Hematopoietic multipotent progenitor cell treated with erythropoietin and hydrocortisone succinate and interleukin-3 and kit ligand, for 8 days (in vitro differentiated cells): Measurements from ENCODE around the gene IPMK.
"Not testable (repeated sequence)": the region's sequence is repeated elsewhere in the genome, so short reads cannot be mapped to it uniquely, and the experiment has no call there.

ENCODE experiments used
- DNase-seq: peaks from one replicate; pipeline ENCODE4 v3.0.0-alpha.2; 2015

The IPMK gene

DNA sequence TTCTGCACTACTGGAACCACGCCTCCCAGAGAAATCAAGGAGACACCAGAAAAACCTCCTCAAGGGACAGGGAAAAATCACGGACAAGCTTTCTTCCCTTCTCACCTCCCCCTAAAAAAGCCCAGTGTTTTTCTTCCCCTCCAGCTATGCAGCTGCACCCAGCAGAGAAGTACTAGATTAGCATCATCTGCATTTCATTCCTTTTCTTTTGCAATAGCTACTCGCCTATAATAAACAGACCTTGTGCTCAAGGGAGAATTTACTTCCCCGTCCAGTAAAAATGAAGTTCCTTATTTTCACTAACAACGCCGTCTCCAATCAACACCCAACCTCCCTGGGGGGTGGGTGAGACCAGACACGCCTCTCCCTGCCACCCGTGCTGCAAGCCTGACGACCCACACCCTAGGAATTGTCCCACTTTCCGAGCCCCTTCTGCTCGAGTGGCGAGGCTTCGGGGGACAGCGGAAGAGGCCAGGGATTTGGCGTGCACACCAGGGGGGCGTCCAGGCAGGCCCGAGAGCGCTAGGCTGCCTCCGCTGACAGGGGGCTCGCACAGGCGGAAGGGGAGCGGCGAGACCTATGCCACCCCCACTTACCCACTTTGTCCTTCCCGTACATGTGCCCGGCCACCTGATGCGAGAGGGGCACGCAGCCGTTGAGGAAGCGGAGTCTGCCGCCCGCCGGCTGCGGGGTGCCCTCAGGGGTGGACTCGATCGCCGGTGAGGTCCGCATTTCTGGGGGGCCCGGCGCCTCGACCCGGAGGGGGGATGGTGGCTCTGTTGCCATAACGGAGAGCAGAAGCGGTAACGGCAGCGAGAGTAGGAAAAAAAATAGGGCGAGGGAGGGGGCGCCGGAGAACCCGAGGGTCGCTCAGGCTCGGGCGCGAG, 625 bp downstream of the IPMK start:
- peak; percentile 44 for DNase-seq

DNA sequence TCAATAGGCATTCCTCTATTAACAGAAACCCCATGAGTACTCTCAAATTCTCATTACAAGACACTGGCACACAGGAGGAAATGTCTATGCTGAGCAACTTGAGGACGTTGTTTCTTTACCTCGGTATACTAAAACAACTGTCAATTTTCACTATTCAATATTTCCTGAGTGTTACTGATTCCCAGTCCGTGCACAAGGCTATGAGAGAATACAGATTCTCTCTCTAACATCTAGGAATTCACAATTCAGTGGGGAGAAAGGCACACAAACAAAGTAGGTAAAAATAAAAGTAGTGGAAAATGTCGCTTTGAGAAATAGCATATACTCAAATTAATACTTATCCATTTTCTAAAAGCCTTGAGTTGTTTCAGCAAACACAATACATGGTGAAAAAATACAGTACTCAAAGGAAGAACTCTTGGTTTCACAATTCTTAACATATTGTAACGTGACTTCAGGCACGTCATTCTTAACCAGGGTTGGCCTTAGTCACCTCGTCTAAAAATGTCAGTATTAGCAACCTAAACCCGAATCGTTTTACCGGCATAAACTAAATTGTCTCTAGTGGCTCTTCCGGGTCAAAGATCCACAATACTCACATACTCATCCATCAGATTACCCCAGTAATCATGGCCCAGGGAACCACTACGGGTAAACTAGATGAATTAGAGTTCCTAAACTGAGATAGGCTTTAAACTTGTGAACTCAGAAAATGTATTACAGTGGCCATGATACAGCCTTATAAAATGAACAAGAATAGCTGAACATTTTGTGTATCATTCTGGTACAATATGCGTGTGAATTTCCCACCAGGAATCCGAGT, 1.5 kb downstream of the IPMK start:
- DNase-seq: peak; percentile 54

GRCh38 chr10:58265249-58265648, 2.4 kb downstream of the IPMK start:
- DNase-seq: no peak

DNA sequence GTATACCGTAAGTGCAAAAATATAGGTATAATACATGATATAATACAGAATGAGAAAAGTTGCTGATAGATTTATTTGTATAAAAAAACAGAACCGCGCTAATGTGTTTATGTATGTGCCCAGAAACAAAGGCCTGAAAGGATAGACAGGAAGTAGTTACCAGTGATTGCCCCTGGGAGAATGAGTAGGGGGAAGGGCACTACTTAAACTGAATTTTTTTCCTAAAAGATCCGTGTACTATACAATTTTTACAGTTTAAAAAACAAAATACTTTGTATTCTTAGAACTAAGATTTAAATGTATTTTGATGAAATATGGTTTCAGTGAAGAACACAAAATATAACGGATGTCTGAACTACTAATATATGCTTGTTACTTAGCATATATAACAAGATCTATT, 2.9 kb downstream of the IPMK start:
- peak; percentile 18 for DNase-seq

DNA sequence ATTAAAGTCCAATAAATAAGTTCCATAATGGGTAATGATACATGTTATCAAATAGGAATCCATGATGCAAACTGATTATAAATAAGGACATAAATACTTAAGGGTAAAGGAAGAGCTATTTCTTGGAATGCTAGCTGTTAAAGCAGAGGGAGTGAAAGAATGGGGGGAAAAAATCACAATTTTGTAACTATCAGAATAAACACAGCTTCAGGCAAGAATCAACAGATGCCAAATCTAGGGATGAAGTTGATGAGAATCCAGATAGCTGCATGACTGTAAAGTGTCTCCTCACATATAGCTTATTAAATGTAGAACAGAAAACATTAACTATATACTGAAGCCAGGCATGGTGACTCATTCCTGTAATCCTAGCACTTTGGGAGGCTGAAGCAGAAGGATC, 4.9 kb downstream of the IPMK start:
- no peak for DNase-seq

- no peak for DNase-seq
These were observed 7.4 kb downstream of the IPMK start for GRCh38 chr10:58260334-58260733.

DNA sequence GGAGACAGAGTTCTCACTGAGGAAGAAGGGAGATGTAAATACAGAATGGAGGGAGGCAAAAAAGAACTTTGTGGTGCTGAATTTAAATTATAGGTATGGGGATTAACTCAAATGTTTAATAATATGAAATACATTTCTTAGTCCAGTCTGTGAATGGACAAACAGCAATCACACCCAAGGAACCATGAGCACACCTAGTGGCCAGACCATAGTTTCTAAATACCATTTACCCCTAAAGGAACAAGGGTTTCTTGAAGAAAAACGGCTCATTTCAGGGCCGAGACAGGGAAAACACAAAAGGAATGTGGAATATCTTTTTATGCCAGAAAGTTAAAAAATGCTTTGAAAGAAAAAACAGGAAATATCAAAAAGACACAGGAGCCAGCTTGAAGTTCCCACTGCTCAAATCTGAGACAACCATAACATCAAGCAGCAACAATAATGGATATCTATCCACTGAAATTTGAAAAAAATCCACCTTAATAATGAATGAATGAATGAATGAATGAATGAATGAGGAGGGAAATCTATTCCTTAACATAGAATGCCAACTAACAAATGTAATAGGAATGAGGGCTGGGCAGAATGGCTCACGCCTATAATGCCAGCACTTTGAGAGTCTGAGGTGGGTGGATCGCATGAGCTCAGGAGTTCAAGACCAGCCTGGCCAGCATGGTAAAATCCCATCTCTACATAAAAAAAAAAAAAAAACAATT, 8.6 kb downstream of the IPMK start:
- no peak for DNase-seq

GRCh38 chr10:58256013-58256780, 11.5 kb downstream of the IPMK start:
- DNase-seq: not testable (repeated sequence)

DNA sequence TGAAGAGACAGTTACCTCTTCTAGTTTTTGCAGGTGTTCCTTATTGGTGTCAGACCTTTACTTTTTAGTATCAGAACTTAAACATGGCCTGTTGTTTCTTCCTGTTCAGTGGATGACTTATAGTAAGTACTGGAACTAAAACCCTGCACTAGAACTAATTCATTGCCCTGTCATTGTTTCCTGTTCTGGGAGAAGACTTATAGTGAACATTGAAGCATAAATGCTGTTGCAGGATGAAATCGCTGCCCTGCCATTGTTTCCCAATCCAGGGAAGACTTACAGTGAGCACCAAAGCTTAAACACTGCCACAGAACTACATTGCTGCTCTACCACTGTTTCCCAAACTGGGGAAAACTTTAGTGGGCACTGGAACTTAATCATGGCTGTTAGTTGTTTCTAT, 13.1 kb downstream of the IPMK start:
- DNase-seq: no peak

DNA sequence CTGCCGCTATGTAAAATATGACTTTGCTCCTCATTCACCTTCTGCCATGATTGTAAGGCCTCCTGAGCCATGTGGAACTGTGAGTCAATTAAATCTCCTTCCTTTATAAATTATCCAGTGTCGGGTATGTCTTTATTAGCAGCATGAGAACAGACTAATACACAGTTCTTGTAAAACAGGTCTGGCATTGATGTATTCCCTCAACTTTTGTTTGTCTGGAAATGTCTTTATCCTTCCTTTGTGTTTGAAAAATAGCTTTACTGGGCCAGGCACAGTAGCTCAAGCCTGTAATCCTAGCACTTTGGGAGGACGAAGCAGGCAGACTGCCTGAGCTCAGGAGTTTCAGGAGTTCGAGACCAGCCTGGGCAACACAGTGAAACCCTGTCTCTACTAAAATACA, 14.5 kb downstream of the IPMK start:
- no peak for DNase-seq

DNA sequence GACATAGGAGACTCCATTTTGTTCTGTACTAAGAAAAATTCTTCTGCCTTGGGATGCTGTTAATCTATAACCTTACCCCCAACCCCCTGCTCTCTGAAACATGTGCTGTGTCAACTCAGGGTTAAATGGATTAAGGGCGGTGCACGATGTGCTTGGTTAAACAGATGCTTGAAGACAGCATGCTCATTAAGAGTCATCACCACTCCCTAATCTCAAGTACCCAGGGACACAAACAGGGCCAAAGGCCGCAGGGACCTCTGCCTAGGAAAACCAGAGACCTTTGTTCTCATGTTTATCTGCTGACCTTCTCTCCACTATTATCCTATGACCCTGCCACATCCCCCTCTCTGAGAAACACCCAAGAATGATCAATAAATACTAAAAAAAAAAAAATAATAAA, 23.0 kb downstream of the IPMK start:
- DNase-seq: not testable (repeated sequence)

DNA sequence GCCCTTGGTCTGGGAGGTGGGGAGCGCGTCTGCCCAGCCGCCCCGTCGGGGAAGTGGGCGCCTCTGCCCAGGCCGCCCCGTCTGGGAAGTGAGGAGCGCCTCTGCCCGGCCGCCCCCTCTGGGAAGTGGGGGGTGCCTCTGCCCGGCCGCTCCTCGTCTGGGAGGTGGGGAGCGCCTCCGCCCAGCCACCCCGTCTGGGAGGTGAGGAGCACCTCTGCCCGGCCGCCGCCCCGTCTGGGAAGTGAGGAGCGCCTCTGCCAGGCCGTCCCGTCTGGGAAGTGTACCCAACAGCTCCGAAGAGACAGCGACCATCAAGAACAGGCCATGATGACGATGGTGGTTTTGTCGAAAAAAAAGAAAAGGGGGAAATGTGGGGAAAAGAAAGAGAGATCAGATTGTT, 23.5 kb downstream of the IPMK start:
- not testable (repeated sequence) for DNase-seq

- DNase-seq: not testable (repeated sequence)
These were observed 23.9 kb downstream of the IPMK start for GRCh38 chr10:58243801-58244200.

- no peak for DNase-seq
These were observed 24.4 kb downstream of the IPMK start for GRCh38 chr10:58243269-58243668.

DNA sequence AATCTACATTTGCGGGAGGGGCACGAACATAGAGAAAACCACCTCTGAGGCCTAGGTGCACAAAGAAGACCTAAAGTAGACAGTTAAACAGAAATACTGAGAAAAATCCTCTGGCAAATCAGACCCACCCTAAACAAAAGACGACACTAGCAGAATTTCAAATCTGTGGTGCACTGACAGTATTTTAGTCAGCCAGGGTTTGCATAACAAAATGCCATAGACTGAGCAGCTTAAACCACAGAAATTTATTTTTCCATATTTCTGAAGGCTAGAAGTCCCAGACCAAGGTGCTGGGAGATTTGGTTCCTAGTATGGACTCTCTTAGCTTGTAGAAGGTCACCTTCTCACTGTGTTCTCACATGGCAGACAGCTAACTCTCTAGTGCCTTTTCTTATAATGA, 26.3 kb downstream of the IPMK start:
- DNase-seq: no peak

- no peak for DNase-seq
These were observed 27.2 kb downstream of the IPMK start for GRCh38 chr10:58240531-58240930.

GRCh38 chr10:58239561-58240169, 28.0 kb downstream of the IPMK start:
- DNase-seq: no peak

GRCh38 chr10:58237014-58237834, 30.5 kb downstream of the IPMK start:
- no peak for DNase-seq

DNA sequence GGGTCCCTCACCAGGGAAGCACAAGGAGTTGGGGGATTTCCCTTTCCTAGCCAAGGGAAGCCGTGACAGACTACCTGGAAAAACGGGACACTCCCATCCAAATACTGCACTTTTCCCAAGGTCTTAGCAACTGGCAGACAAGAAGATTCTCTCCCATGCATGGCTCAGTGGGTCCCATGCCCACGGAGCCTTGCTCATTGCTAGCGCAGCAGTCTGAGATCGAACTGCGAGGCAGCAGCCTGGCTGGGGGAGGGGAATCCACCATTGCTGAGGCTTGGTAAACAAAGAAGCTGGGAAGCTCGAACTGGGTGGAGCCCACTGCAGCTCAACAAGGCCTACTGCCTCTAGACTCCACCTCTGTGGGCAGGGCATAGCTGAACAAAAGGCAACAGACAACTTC, 37.8 kb downstream of the IPMK start:
- DNase-seq: not testable (repeated sequence)

DNA sequence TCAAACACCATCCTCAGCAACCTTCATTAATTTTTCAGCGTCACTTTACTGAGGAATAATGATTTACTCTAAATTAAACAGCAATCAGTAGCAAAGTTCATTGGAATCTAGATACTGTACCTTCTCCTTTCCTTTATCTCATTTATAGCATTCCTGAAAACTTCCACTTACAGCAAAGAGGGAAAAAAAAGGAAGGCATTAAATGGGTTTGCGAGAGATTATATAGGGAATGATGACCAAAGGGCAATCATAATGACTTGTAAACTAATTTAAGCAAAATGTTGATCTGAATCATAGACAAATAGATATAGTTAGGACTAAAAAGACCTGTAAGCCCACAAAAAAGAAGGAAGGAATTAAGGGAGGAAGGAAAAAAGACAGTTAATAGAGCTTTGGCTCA, 42.0 kb downstream of the IPMK start:
- no peak for DNase-seq

GRCh38 chr10:58220769-58221451, 46.8 kb downstream of the IPMK start:
- no peak for DNase-seq
